ENCODE measurements around the gene FAM107B.

- TF ChIP-seq, protein P1, sequence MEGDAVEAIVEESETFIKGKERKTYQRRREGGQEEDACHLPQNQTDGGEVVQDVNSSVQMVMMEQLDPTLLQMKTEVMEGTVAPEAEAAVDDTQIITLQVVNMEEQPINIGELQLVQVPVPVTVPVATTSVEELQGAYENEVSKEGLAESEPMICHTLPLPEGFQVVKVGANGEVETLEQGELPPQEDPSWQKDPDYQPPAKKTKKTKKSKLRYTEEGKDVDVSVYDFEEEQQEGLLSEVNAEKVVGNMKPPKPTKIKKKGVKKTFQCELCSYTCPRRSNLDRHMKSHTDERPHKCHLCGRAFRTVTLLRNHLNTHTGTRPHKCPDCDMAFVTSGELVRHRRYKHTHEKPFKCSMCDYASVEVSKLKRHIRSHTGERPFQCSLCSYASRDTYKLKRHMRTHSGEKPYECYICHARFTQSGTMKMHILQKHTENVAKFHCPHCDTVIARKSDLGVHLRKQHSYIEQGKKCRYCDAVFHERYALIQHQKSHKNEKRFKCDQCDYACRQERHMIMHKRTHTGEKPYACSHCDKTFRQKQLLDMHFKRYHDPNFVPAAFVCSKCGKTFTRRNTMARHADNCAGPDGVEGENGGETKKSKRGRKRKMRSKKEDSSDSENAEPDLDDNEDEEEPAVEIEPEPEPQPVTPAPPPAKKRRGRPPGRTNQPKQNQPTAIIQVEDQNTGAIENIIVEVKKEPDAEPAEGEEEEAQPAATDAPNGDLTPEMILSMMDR (conservative IDR thresholded peaks at IDR 0.05; ENCODE audit: low read depth in 2 of 2) = no peak
- TF ChIP-seq CREB1 (CRISPR knock-in tag; IDR thresholded peaks at IDR 0.05; ENCODE audit: low read depth) = no peak
- no peak for TF ChIP-seq JUNB (IDR thresholded peaks at IDR 0.05; ENCODE audit: unreplicated experiment)
- TF ChIP-seq POLR2AphosphoS5 (IDR thresholded peaks at IDR 0.05; ENCODE audit: low read depth) = no peak
- no peak for TF ChIP-seq EZH2 (IDR thresholded peaks at IDR 0.05; ENCODE audit: low read depth, unreplicated experiment)
- no peak for TF ChIP-seq REST (IDR thresholded peaks at IDR 0.05; ENCODE audit: unreplicated experiment)
- TF ChIP-seq EZH2phosphoT487 (IDR thresholded peaks at IDR 0.05; ENCODE audit: unreplicated experiment) = no peak
- TF ChIP-seq ETS1 (IDR thresholded peaks at IDR 0.05) = no peak
- TF ChIP-seq NANOG (IDR thresholded peaks at IDR 0.05; ENCODE audit: borderline replicate concordance) = no peak
- TF ChIP-seq ZNF114 (CRISPR knock-in tag; IDR thresholded peaks at IDR 0.05) = no peak
- TF ChIP-seq, protein P2, sequence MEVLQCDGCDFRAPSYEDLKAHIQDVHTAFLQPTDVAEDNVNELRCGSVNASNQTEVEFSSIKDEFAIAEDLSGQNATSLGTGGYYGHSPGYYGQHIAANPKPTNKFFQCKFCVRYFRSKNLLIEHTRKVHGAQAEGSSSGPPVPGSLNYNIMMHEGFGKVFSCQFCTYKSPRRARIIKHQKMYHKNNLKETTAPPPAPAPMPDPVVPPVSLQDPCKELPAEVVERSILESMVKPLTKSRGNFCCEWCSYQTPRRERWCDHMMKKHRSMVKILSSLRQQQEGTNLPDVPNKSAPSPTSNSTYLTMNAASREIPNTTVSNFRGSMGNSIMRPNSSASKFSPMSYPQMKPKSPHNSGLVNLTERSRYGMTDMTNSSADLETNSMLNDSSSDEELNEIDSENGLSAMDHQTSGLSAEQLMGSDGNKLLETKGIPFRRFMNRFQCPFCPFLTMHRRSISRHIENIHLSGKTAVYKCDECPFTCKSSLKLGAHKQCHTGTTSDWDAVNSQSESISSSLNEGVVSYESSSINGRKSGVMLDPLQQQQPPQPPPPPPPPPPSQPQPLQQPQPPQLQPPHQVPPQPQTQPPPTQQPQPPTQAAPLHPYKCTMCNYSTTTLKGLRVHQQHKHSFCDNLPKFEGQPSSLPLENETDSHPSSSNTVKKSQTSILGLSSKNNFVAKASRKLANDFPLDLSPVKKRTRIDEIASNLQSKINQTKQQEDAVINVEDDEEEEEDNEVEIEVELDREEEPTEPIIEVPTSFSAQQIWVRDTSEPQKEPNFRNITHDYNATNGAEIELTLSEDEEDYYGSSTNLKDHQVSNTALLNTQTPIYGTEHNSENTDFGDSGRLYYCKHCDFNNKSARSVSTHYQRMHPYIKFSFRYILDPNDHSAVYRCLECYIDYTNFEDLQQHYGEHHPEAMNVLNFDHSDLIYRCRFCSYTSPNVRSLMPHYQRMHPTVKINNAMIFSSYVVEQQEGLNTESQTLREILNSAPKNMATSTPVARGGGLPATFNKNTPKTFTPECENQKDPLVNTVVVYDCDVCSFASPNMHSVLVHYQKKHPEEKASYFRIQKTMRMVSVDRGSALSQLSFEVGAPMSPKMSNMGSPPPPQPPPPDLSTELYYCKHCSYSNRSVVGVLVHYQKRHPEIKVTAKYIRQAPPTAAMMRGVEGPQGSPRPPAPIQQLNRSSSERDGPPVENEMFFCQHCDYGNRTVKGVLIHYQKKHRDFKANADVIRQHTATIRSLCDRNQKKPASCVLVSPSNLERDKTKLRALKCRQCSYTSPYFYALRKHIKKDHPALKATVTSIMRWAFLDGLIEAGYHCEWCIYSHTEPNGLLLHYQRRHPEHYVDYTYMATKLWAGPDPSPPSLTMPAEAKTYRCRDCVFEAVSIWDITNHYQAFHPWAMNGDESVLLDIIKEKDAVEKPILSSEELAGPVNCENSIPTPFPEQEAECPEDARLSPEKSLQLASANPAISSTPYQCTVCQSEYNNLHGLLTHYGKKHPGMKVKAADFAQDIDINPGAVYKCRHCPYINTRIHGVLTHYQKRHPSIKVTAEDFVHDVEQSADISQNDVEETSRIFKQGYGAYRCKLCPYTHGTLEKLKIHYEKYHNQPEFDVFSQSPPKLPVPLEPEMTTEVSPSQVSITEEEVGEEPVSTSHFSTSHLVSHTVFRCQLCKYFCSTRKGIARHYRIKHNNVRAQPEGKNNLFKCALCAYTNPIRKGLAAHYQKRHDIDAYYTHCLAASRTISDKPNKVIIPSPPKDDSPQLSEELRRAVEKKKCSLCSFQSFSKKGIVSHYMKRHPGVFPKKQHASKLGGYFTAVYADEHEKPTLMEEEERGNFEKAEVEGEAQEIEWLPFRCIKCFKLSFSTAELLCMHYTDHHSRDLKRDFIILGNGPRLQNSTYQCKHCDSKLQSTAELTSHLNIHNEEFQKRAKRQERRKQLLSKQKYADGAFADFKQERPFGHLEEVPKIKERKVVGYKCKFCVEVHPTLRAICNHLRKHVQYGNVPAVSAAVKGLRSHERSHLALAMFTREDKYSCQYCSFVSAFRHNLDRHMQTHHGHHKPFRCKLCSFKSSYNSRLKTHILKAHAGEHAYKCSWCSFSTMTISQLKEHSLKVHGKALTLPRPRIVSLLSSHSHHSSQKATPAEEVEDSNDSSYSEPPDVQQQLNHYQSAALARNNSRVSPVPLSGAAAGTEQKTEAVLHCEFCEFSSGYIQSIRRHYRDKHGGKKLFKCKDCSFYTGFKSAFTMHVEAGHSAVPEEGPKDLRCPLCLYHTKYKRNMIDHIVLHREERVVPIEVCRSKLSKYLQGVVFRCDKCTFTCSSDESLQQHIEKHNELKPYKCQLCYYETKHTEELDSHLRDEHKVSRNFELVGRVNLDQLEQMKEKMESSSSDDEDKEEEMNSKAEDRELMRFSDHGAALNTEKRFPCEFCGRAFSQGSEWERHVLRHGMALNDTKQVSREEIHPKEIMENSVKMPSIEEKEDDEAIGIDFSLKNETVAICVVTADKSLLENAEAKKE (CRISPR knock-in tag; IDR thresholded peaks at IDR 0.05) = no peak
- TF ChIP-seq ZNF331 (CRISPR knock-in tag; IDR thresholded peaks at IDR 0.05; ENCODE audit: low read depth) = no peak
Observed at GRCh38 chr10:14532473-14533251, 242.0 kb downstream of the FAM107B start.

All from GM23338 (cell line).